ENCODE results near the gene PPP4C.

PPP4C gene

DNA sequence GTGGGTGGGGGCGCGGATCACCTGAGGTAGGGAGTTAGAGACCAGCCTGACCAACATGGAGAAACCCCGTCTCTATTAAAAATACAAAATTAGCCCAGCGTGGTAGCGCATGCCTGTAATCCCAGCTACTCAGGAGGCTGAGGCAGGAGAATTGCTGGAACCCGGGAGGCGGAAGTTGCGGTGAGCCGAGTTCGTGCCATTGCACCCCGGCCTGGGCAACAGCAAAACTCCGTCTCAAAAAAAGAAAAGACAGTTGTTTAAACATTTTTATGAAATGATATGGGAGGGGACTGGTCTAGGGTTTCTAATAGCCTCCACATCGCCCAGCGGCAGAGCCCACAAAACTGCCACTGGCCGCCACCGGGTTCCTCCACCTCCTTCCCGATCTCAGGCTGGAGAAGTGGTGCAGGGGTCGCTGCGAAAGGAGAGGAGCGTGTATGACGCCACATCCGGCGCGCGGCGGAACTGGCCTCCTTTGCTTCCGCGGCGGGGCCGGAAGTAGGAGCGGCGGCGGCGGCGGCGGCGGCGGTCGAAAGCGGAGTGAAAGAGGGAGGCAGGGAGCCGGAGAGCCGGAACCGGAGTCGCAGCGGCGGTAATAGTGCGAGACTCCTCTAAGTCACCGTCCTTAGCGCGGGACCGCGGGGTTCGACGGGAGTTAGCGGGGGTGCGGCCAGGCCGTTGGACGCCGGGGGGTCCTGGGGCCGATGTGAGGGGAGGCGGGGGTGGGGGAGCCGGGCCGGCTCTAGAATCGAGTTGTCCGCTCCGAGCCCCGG lies at the start of gene PPP4C:
Gene PPP4C (plus strand): TSS at position 492 of the 773 bp plus-strand sequence. CDS start 384 bp downstream, outside the sequence.
- Histone ChIP-seq H3K27ac (ENCODE audit: low read depth, low read length) (peak within 1 kb of the TSS; percentile 82), H3K27me3 (ENCODE audit: control insufficient read depth, insufficient read depth, low read length) (no peaks in the 10 kb centered on the region), H3K9ac (ENCODE audit: low read length) (peak within 1 kb of the TSS; percentile 94), H3K4me1 (ENCODE audit: control insufficient read depth, insufficient read depth, low read length) (peaks cover 7% of the 10 kb centered on the region; the same call in 1 of the 2 replicates), H3K4me3 (ENCODE audit: low read depth, low read length) (peak within 1 kb of the TSS; percentile 91), H3K9me3 (ENCODE audit: control insufficient read depth, insufficient read depth, low read depth, low read length) (no peaks in the 10 kb centered on the region), H3K36me3 (ENCODE audit: control insufficient read depth, insufficient read depth, low read length) (peaks cover 50% of the 10 kb centered on the region)

DNA sequence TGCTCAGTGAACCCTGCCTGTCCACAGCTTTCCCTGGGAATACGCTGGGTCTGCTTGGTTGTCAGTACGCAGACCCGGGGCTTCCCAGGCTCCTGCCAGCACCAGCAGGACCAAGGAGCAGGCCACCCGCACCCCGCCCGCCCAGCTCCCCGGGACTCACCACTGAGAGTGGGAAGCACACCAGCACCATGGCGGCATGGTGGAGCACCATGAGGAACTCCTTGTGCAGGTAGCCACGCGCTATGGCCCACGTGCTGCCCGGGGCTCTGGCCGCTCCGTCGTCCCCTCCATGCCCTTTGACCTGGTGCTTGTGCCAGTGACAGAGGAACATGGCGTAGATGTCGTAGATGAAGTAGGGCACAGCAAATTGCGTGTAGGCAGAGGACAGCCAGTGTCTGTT lies 49.3 kb upstream of the PPP4C start:
- no peak overlapping the region for H3K4me3 ChIP-seq (ENCODE audit: low read depth, low read length)
- no peak overlapping the region for H3K9ac ChIP-seq (ENCODE audit: low read length)
- no peak overlapping the region for H3K27ac ChIP-seq (ENCODE audit: low read depth, low read length)
- H3K9me3 ChIP-seq (ENCODE audit: control insufficient read depth, insufficient read depth, low read depth, low read length) = no peaks in the 10 kb centered on the region
- H3K4me1 ChIP-seq (ENCODE audit: control insufficient read depth, insufficient read depth, low read length) = peaks cover 22% of the 10 kb centered on the region
- H3K36me3 ChIP-seq (ENCODE audit: control insufficient read depth, insufficient read depth, low read length) = no peaks in the 10 kb centered on the region
- H3K27me3 ChIP-seq (ENCODE audit: control insufficient read depth, insufficient read depth, low read length) = peaks cover 41% of the 10 kb centered on the region

DNA sequence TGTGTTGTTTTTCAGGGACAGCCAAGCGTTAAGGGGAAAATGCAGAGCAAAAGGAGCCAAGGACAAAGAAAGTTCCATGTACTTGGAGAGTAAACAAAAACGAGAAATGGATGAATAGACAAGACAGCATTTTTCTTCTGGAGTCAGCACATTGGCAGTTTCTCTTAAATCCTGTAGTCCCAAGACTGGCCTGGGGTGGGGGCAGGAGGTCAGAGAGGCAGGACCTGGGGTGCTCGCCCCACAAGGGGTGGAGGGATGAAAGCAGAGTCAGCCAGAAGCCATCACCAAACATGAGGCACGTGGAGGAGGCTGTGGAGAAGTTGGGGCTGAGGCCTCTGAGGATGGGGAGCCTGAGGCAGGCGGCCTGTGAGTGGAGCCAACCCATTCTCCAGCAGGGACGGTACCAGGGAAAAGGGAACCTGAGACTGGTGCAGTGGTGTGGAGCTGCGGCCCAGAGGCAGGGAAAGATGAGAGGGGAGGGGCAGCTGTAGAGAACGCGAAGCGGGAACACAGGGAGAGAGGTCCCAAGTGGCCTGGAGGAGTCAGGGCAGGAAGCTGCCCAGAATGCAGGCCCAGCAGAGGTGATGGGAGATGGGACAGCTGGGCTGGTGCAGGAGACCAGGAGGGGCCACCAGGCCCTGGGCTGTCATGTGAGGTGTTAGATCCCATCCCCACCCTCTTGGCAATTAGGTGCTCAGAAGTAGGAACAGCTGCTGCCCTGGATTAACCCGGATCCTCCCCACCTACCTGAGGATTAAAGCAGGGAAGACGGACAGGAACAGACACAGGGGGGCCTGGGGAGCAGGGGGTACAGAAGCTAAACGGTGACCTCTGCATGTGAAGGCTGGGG lies 48.0 kb upstream of the PPP4C start:
- peaks cover 51% of the 10 kb centered on the region for H3K27me3 ChIP-seq (ENCODE audit: control insufficient read depth, insufficient read depth, low read length)
- no peak overlapping the region for H3K9ac ChIP-seq (ENCODE audit: low read length)

DNA sequence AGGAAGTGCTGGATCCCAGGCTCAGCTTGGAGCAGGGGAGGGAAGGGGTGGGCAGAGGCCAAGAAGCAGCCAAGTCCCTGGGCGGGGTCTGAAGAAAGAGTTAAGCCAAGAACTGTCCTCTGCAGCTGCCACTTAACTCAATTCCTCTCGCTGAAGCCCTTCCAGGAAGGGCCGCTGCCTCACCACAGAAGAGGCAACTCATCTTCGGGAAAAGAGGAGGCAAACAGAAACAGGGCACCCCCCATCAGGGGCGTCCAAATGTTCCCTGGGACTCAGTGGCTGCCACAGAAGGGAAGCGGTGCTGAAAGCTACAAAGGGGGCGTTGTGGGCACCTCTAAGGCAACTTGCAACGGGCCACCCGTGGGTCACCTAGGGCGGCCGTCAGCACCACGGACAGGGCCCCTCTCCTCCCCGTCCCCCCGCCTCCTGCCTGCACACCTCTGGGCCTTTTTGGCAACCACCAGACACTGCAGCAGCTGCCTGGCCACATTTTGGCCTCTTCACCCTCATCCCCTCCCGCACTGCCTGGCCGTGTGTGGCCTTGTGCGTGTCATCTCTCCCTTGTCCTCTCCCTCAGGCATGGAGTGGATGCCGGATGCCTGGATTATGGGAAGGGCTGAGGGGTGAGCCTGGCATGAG lies 47.2 kb upstream of the PPP4C start:
- peaks cover 28% of the 10 kb centered on the region for H3K4me1 ChIP-seq (ENCODE audit: control insufficient read depth, insufficient read depth, low read length)
- no peak overlapping the region for H3K9ac ChIP-seq (ENCODE audit: low read length)
- H3K36me3 ChIP-seq (ENCODE audit: control insufficient read depth, insufficient read depth, low read length) = no peaks in the 10 kb centered on the region
- no peaks in the 10 kb centered on the region for H3K9me3 ChIP-seq (ENCODE audit: control insufficient read depth, insufficient read depth, low read depth, low read length)
- peaks cover 56% of the 10 kb centered on the region for H3K27me3 ChIP-seq (ENCODE audit: control insufficient read depth, insufficient read depth, low read length)
- H3K4me3 ChIP-seq (ENCODE audit: low read depth, low read length) = no peak overlapping the region
- no peak overlapping the region for H3K27ac ChIP-seq (ENCODE audit: low read depth, low read length)

More for the DNA sequence above, 48.0 kb upstream of the PPP4C start:
- H3K9me3 ChIP-seq (ENCODE audit: control insufficient read depth, insufficient read depth, low read depth, low read length) = no peaks in the 10 kb centered on the region
- no peaks in the 10 kb centered on the region for H3K36me3 ChIP-seq (ENCODE audit: control insufficient read depth, insufficient read depth, low read length)
- H3K4me3 ChIP-seq (ENCODE audit: low read depth, low read length) = no peak overlapping the region
- H3K27ac ChIP-seq (ENCODE audit: low read depth, low read length) = no peak overlapping the region
- peaks cover 28% of the 10 kb centered on the region for H3K4me1 ChIP-seq (ENCODE audit: control insufficient read depth, insufficient read depth, low read length)

DNA sequence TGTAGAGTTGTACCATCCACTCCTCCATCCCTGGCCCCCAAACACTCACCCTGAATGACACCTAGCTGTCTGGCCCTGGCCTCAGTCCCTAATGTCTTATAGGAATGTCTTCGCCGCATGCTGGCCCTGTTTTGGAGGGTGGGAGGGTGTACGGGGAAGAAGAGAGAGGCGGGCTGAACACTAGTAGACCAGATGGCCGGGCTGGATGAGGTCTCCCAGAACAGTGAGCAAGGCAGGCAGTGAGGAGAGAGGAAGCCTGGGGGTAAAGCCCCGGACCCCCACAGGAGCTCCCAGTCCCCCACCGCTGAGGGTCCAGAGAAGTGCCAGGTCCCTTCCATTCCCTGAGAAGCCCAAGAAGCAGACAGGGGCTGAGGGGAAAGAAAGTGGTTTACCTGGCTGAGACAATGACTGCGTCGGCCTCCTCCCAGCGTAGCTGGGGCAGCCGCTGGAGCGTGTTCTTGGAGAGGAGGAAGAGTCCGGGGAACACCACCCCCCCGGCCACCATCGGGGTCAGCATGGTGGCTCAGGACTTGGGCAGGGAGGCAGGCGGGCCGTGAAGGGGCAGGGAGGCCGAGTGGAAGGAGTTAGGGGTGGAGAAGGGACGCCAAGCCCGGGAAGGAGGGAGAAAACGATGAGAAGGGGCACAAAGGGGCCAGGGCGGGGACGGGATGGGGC lies 45.6 kb upstream of the PPP4C start:
- Histone ChIP-seq H3K9ac (ENCODE audit: low read length) (no peak overlapping the region), H3K4me3 (ENCODE audit: low read depth, low read length) (peak overlapping the region; percentile 65), H3K9me3 (ENCODE audit: control insufficient read depth, insufficient read depth, low read depth, low read length) (no peaks in the 10 kb centered on the region), H3K4me1 (ENCODE audit: control insufficient read depth, insufficient read depth, low read length) (peaks cover 28% of the 10 kb centered on the region), H3K27ac (ENCODE audit: low read depth, low read length) (no peak overlapping the region), H3K36me3 (ENCODE audit: control insufficient read depth, insufficient read depth, low read length) (no peaks in the 10 kb centered on the region), H3K27me3 (ENCODE audit: control insufficient read depth, insufficient read depth, low read length) (peaks cover 64% of the 10 kb centered on the region)

DNA sequence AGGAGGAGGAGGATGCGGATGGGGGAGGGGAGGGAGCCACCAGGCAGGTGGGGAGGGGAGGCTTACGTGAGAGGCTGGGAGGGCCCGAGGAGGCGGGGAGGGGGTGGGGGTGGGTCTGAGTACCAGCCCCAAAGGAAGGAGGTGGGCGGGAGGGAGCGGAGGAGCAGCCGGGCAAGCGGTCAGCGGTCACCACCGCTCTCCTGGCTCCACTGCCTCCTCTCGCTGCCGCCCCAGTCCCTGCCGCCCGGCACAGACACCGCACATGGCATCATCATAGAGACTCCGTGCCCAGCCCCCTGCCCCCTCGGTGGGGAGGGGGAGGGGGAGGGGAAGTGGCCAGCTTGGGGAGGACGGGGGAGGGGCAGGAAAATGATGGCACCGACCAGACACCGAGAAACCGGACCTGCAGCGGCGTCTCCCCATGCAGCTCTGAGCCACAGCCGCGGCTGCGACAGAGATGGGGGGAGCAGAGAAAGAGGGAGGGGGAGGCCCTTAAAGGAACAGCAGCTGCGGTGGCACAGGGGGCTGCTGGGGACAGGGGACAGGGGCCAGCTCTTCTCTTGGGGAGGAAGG lies 44.9 kb upstream of the PPP4C start, which contains the start of gene TLCD3B:
Gene TLCD3B (minus strand): TSS at position 431 of the 573 bp plus-strand sequence. CDS start 744 bp downstream, outside the sequence.
- Histone ChIP-seq H3K27ac (ENCODE audit: low read depth, low read length) (no peak within 1 kb of the TSS), H3K36me3 (ENCODE audit: control insufficient read depth, insufficient read depth, low read length) (no peaks in the 10 kb centered on the region), H3K9ac (ENCODE audit: low read length) (no peak within 1 kb of the TSS), H3K4me3 (ENCODE audit: low read depth, low read length) (peak within 1 kb of the TSS; percentile 65), H3K4me1 (ENCODE audit: control insufficient read depth, insufficient read depth, low read length) (peaks cover 28% of the 10 kb centered on the region), H3K9me3 (ENCODE audit: control insufficient read depth, insufficient read depth, low read depth, low read length) (no peaks in the 10 kb centered on the region), H3K27me3 (ENCODE audit: control insufficient read depth, insufficient read depth, low read length) (peaks cover 67% of the 10 kb centered on the region)

DNA sequence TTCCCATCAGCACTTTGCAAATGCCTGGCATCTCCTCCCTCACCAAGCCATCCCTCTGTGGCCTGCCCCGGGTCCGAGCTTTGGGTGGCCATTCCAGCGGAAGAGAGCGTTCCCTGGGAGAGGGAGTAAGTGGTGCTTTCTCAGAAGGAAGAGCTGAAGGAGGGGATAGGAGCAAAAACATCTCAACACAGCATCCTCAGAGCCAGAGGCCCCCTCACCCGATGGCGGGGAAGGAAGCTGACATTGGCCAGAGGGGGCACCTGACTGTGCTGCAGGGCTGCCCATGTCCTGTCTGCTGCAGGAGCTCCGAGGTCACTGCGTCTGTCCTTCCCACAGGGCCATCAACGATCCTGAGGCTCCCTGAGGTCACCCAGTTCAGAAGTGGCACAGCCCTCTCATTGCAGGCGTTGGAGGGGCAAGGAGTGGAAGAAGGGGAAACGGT lies 44.3 kb upstream of the PPP4C start:
- Histone ChIP-seq H3K9me3 (ENCODE audit: control insufficient read depth, insufficient read depth, low read depth, low read length) (no peaks in the 10 kb centered on the region), H3K4me3 (ENCODE audit: low read depth, low read length) (peak overlapping the region; percentile 65), H3K36me3 (ENCODE audit: control insufficient read depth, insufficient read depth, low read length) (no peaks in the 10 kb centered on the region), H3K27me3 (ENCODE audit: control insufficient read depth, insufficient read depth, low read length) (peaks cover 65% of the 10 kb centered on the region), H3K4me1 (ENCODE audit: control insufficient read depth, insufficient read depth, low read length) (peaks cover 28% of the 10 kb centered on the region), H3K27ac (ENCODE audit: low read depth, low read length) (no peak overlapping the region), H3K9ac (ENCODE audit: low read length) (no peak overlapping the region)

DNA sequence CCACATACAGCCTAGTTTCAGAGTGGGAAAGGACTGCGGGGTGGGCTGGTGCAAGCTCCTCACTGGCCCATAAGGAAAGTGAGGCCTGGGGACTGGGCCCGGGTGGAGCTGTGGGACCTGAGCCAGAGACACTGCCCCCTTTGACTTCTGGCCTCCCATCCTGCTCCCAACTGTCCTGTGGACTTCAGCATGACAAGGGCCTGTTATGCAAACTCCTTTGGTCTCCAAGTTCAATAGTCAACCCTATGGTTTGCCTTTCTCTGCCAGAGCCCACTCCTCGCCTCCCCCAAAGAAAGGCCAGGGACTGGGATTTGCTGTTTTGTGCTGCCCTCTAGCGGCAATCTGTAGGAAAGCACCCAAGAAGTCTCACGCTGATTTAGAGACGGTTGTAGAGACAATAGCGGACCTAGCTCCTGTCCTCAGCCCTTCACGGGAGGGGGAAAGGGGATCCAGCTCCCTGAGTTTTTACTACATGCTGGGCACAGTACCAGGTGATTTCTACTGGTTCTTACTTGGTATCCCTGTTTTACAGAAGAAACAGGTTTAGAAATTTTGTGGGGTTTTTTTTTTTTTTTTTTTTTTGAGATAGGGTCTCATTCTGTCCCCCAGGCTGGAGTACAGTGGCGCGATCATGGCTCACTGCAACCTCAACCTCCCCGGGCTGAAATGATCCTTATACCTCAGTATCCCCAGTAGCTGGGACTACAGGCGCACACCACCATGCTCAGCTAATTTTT lies 43.5 kb upstream of the PPP4C start:
- peak overlapping the region; percentile 65 for H3K4me3 ChIP-seq (ENCODE audit: low read depth, low read length)
- no peak overlapping the region for H3K27ac ChIP-seq (ENCODE audit: low read depth, low read length)
- H3K9me3 ChIP-seq (ENCODE audit: control insufficient read depth, insufficient read depth, low read depth, low read length) = no peaks in the 10 kb centered on the region
- H3K36me3 ChIP-seq (ENCODE audit: control insufficient read depth, insufficient read depth, low read length) = no peaks in the 10 kb centered on the region
- H3K4me1 ChIP-seq (ENCODE audit: control insufficient read depth, insufficient read depth, low read length) = peaks cover 28% of the 10 kb centered on the region
- peaks cover 59% of the 10 kb centered on the region for H3K27me3 ChIP-seq (ENCODE audit: control insufficient read depth, insufficient read depth, low read length)
- H3K9ac ChIP-seq (ENCODE audit: low read length) = no peak overlapping the region

DNA sequence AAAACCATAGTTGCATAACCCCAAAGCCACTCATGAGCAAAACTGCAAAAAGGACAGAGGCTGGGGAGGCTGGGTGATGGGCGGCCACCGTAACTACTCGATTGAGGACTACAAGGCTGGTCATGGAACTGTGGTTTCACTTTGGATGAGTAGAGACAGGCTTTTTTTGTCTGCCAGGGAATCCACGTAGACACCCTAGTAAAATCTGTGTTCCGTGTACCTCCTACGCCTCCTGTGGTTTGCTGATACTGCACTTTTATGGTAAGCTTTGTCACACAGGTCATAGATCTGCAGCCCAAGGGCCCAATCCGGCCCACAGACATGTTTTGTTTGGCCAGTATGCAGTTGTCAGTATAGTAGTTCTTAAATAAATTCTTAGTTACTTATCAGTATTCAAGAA lies 42.5 kb upstream of the PPP4C start:
- no peak overlapping the region for H3K4me3 ChIP-seq (ENCODE audit: low read depth, low read length)
- H3K9ac ChIP-seq (ENCODE audit: low read length) = no peak overlapping the region
- H3K4me1 ChIP-seq (ENCODE audit: control insufficient read depth, insufficient read depth, low read length) = peaks cover 22% of the 10 kb centered on the region
- H3K27ac ChIP-seq (ENCODE audit: low read depth, low read length) = no peak overlapping the region
- no peaks in the 10 kb centered on the region for H3K9me3 ChIP-seq (ENCODE audit: control insufficient read depth, insufficient read depth, low read depth, low read length)
- H3K36me3 ChIP-seq (ENCODE audit: control insufficient read depth, insufficient read depth, low read length) = no peaks in the 10 kb centered on the region
- peaks cover 52% of the 10 kb centered on the region for H3K27me3 ChIP-seq (ENCODE audit: control insufficient read depth, insufficient read depth, low read length)

DNA sequence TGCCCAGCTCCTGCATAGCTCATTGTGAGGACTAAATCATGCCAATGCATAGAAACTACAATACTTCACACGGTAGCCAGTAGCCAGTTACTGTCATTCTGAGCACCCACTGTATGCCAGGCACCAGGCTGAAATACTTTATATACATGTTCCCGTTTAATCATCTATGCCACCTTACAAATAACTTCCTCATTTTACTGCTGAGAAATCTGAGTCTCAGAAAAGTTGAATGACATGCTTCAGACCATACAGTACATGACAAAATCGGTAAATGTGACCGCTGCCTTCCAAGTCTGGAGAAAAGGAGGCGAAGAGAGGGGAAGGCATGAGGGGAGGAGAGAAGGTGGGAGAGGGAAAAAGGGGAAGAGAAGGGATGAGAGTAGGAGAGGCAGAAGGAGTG lies 35.6 kb upstream of the PPP4C start:
- H3K27ac ChIP-seq (ENCODE audit: low read depth, low read length) = no peak overlapping the region
- H3K4me1 ChIP-seq (ENCODE audit: control insufficient read depth, insufficient read depth, low read length) = no peaks in the 10 kb centered on the region
- no peak overlapping the region for H3K4me3 ChIP-seq (ENCODE audit: low read depth, low read length)
- no peaks in the 10 kb centered on the region for H3K9me3 ChIP-seq (ENCODE audit: control insufficient read depth, insufficient read depth, low read depth, low read length)
- H3K27me3 ChIP-seq (ENCODE audit: control insufficient read depth, insufficient read depth, low read length) = peaks cover 6% of the 10 kb centered on the region; the same call in 1 of the 2 replicates
- no peak overlapping the region for H3K9ac ChIP-seq (ENCODE audit: low read length)
- no peaks in the 10 kb centered on the region for H3K36me3 ChIP-seq (ENCODE audit: control insufficient read depth, insufficient read depth, low read length)

Data from HUES6 (cell line).